GM21528 (cell line): ENCODE results near the gene HMGB2.

Experiments used
- ATAC-seq: cut with Tn5 transposase; IDR thresholded peaks from one replicate; pipeline ENCODE4 v1.9.1; 2021; ENCODE audit warnings: mild to moderate bottlenecking, moderate library complexity; ENCODE audit not compliant: unreplicated experiment, low FRiP score

HMGB2 gene

GRCh38 chr4:173334891-173335752 is 964 bp upstream of the HMGB2 start:
- peak; percentile 46 for ATAC-seq

DNA sequence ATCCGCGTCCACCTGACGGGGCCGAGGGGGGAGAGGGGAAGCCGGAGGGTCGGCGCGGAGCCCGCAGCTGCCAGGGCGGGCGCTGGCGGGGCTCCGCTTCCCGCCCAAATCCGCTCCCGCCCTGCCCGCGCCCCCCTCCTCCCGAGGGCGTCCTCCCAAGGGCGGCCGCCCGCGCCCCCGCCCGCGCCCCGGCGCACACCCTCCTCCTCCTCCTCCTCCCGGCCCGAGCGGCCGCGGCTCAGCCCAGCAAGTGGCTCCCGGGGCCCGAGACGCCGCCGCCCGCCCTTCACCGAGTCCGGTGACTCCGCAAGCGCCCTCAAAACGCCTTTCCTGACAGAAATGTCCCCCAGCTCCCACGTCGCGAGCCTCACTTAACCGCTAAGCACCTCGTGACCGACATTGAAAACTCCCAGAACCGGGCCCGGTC is 487 bp downstream of the HMGB2 start:
- ATAC-seq, result peak; percentile 1

GRCh38 chr4:173332963-173333657 is 1.0 kb downstream of the HMGB2 start:
- no peak for ATAC-seq

DNA sequence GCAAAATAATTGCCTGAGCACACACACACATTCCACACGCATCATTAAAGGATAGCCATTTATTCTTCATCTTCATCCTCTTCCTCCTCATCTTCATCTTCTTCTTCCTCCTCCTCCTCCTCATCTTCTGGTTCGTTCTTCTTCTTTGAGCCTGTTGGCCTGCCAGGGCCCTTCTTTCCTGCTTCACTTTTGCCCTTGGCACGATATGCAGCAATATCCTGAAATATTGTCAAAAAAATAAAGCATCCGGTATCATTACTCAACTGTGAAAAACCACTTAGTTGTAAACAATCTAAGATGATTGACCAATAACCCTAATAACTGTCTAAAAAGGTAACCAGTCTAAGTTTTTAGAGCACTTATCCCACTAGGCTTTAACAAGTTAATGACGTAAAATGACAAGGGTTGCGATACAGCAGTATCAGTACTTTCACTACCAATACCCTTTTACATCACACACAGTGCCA is 2.1 kb downstream of the HMGB2 start:
- ATAC-seq, result no peak

DNA sequence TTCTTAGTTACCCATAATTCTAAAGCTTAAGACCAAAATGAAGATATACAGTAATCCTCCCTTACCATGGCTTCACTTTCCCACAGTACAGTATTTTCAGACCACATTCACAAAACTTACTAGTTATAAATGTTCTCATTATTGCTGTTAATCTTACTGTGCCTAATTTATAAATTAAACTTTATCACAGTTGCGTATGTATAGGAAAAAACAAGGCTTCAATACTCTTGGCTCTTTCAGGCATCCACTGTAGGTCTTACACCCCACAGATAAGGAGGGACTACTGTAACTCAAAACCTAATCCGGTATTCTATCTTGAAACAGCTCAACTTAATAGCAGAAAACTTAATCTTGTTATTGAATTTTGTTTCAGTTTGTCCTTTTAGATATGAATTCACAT is 3.6 kb downstream of the HMGB2 start:
- no peak for ATAC-seq

DNA sequence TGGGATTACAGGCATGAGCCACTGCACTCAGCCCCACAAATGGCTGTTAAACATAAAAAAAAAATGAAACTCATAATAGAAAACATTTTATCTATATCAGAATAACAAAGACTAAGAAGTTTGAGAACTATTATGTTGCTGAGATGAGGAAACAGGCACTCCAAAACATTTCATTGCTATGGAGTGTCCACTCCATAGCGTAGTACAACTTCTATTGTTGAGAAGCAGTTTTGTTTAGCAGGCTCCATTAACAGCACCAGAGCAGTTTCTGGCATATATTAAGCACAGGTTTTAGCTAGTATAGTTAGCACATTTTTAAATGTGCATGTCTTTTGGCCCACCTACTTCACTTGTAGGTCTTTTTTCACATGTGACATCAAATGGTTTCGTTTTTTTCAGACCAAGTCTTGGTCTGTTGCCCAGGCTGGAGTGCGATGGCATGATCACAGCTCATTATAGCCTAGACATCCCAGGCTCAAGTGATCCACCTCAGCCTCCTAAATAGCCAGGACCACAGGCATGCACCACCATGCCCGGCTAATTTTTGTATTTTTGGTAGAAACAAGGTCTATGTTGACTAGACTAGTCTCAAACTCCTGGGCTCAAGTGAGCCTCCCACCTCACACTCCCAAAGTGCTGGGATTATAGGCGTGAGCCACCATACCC is 5.8 kb downstream of the HMGB2 start:
- ATAC-seq, result no peak

GRCh38 chr4:173325007-173325736 is 9.0 kb downstream of the HMGB2 start:
- no peak for ATAC-seq

GRCh38 chr4:173319696-173320095 is 14.5 kb downstream of the HMGB2 start:
- ATAC-seq, result no peak

- ATAC-seq, result no peak
These were observed 15.4 kb downstream of the HMGB2 start for GRCh38 chr4:173318648-173319211.

- no peak for ATAC-seq
These were observed 15.9 kb downstream of the HMGB2 start for GRCh38 chr4:173318240-173318639.

DNA sequence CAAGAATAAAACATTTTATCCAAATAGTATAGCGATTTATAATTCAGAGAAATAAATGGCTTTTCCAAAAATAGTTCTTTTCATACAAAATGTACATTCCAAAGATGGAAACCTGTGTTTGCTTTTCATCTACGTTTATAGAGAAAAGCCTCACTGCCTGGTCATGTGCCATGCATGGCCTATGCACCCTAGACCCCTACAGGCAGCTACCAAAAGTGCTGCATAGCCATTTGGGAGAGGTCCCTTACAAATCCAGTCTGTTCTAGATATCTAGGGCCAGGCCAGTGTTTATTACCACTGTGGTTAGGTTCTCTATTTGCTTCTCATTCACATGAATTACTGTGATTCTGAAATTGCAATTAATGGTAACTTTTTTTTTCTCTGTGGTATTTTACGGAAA is 17.2 kb downstream of the HMGB2 start:
- no peak for ATAC-seq

DNA sequence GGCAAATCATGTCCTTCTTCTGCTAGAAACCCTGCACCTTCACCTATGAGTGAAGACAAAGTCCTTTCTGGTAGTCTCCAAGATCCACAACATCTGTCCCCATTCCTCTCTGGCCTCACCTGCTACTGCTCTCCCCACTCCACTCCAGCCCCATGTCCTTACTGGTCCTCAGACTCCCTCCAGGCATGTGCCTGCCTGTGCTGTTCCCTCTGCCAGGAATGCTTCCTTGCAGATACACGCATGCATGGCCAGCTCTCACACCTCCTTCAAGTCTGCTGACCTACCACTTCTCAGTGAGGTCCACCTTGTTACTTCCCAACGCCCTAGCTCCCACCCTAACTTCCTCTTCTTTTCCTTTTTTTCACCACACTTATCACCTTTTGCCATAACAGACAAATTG is 18.1 kb downstream of the HMGB2 start:
- ATAC-seq, result no peak

- ATAC-seq, result no peak
These were observed 19.4 kb downstream of the HMGB2 start for GRCh38 chr4:173314715-173315114.

- no peak for ATAC-seq
These were observed 22.8 kb downstream of the HMGB2 start for GRCh38 chr4:173311368-173311767.

GRCh38 chr4:173307778-173308177 is 26.4 kb downstream of the HMGB2 start:
- ATAC-seq, result no peak

GRCh38 chr4:173301518-173302201 is 32.5 kb downstream of the HMGB2 start:
- no peak for ATAC-seq

GRCh38 chr4:173294444-173294843 is 39.7 kb downstream of the HMGB2 start:
- ATAC-seq, result no peak

- no peak for ATAC-seq
These were observed 40.5 kb downstream of the HMGB2 start for GRCh38 chr4:173293663-173294062.

DNA sequence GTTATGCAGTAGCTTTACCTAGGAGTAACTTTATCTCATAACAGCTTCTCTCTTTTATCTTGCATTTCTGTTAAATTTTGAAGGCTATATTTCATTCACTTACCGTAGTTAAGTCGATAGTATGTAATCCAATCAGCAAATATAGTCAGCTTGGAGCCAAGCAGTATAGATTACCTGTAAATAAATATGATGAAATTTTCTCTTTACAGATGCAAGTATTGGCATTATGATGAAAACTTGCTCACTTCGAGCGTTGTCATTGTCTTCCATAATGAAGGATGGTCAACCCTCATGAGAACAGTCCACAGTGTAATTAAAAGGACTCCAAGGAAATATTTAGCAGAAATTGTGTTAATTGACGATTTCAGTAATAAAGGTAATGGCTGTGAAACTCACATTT is 42.3 kb downstream of the HMGB2 start:
- ATAC-seq, result no peak

GRCh38 chr4:173289353-173289727 is 44.8 kb downstream of the HMGB2 start:
- no peak for ATAC-seq
